Measurements from ENCODE around the gene DNAJC13. TPM values are rescaled to one million over a fixed set of nuclear protein-coding genes. Genes with fewer than 3 reads are reported as not detected.

Gene DNAJC13
- total RNA-seq, 1 donor = 107 TPM

DNA sequence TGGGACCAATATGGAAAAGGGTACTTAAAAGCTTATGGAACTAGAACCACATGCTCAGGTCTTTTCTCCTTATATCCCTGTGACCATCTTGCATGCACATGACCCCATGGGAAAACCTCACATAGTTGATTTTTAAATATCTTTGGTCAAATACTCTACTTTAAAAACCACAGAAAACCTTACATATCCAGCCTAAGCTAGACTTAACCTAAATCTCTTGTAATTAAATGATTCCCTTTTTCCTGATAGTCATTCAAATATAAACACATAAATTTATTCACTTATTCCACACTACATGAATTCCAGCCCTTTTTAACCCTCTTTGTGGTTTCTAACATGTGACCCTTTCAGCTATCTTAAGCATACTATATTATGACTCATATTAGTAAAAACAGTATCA lies 46.8 kb downstream of the DNAJC13 start:
- no peak for TF ChIP-seq CTCF (IDR thresholded peaks at IDR 0.05; ENCODE audit: insufficient read depth, low read depth, low read length)
- H3K4me3 ChIP-seq (ENCODE audit: low read depth, low read length) = no peak overlapping the region
- peak; percentile 63 for DNase-seq (ENCODE audit: low read depth)

GRCh38 chr3:132469326-132469725 lies 52.0 kb downstream of the DNAJC13 start:
- DNase-seq (ENCODE audit: low read depth) = no peak
- no peak for TF ChIP-seq CTCF (IDR thresholded peaks at IDR 0.05; ENCODE audit: insufficient read depth, low read depth, low read length)
- no peak overlapping the region for H3K4me3 ChIP-seq (ENCODE audit: low read depth, low read length)

- no peak overlapping the region for H3K4me3 ChIP-seq (ENCODE audit: low read depth, low read length)
- DNase-seq (ENCODE audit: low read depth) = peak; percentile 81
- TF ChIP-seq CTCF (IDR thresholded peaks at IDR 0.05; ENCODE audit: insufficient read depth, low read depth, low read length) = no peak
These were observed 68.8 kb downstream of the DNAJC13 start for GRCh38 chr3:132486099-132486498.

- no peak for TF ChIP-seq CTCF (IDR thresholded peaks at IDR 0.05; ENCODE audit: insufficient read depth, low read depth, low read length)
- no peak overlapping the region for H3K4me3 ChIP-seq (ENCODE audit: low read depth, low read length)
- no peak for DNase-seq (ENCODE audit: low read depth)
These were observed 70.8 kb downstream of the DNAJC13 start for GRCh38 chr3:132488151-132488550.

DNA sequence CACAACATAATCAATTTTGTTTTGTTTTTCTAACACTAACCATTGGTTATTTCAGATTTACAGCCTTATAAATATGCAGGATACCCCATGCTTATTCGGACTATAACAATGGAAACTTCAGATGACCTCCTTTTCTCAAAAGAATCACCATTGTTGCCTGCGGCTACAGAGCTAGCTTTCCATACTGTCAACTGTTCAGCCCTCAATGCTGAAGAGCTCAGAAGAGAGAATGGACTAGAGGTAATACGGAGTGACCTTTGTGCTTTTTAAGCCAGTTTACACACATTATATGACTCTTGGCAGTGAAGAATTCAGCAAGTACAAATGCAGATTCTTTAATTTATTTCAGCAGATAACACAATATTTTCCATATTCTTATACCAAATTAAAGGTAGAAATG lies 81.8 kb downstream of the DNAJC13 start:
- TF ChIP-seq CTCF (IDR thresholded peaks at IDR 0.05; ENCODE audit: insufficient read depth, low read depth, low read length) = no peak
- DNase-seq (ENCODE audit: low read depth) = no peak
- no peak overlapping the region for H3K4me3 ChIP-seq (ENCODE audit: low read depth, low read length)

- no peak for DNase-seq (ENCODE audit: low read depth)
- no peak overlapping the region for H3K4me3 ChIP-seq (ENCODE audit: low read depth, low read length)
- TF ChIP-seq CTCF (IDR thresholded peaks at IDR 0.05; ENCODE audit: insufficient read depth, low read depth, low read length) = no peak
These were observed 86.3 kb downstream of the DNAJC13 start for GRCh38 chr3:132503559-132503958.

GRCh38 chr3:132504375-132504933 lies 87.2 kb downstream of the DNAJC13 start:
- DNase-seq (ENCODE audit: low read depth) = peak; percentile 35
- no peak overlapping the region for H3K4me3 ChIP-seq (ENCODE audit: low read depth, low read length)
- TF ChIP-seq CTCF (IDR thresholded peaks at IDR 0.05; ENCODE audit: insufficient read depth, low read depth, low read length) = no peak
